Adrenal gland (tissue), 12 donors: ENCODE measurements around the gene ZHX3. TPM values are rescaled to one million over a fixed set of nuclear protein-coding genes. Genes with fewer than 3 reads are reported as not detected.
A peak's percentile ranks its signal among the peaks of the same experiment; 100 is the strongest.

Experiments used
- DNase-seq, 7 donors: peaks; one replicate each; pipeline ENCODE4 v3.0.0-alpha.2; 2019 to 2020
- H3K27ac ChIP-seq, 5 donors: fragments of 200-600 bp; sonication (generic) in 4 of 5; 1 replicate in 3 of 5; 2 replicates in 2 of 5; pipeline versions ENCODE4 v1.5.1 to v1.8.0; 2016 to 2020; ENCODE audit warnings: mild to moderate bottlenecking in 1 of 5
- H3K27me3 ChIP-seq: fragments of 200-600 bp; 2 replicates; pipeline ENCODE4 v1.8.0; 2021
- H3K36me3 ChIP-seq, 2 donors: fragments of 200-600 bp; replicated peaks in 1 of 2; 1 replicate in 1 of 2; 2 replicates in 1 of 2; pipeline versions ENCODE4 v1.5.1 to v1.8.0; 2018 to 2022
- H3K4me1 ChIP-seq, 2 donors: fragments of 200-600 bp; replicated peaks in 1 of 2; 1 replicate in 1 of 2; 2 replicates in 1 of 2; pipeline versions ENCODE4 v1.5.1 to v1.8.0; 2018 to 2021
- H3K4me3 ChIP-seq, 4 donors: fragments of 200-600 bp; sonication (generic) in 3 of 4; one replicate each; pipeline ENCODE4 v1.5.1; 2016 to 2018
- H3K9me3 ChIP-seq, 3 donors: fragments of 200-600 bp; sonication (generic) in 1 of 3; replicated peaks in 1 of 3; 1 replicate in 2 of 3; 2 replicates in 1 of 3; pipeline versions ENCODE4 v1.5.1 to v1.8.0; 2016 to 2021
- POLR2A ChIP-seq, 2 donors: fragments of 450-650 bp; IDR thresholded peaks; one replicate each; pipeline ENCODE4 v1.6.1; 2017; ENCODE audit warnings: antibody characterized with exemption in 2 of 2, mild to moderate bottlenecking in 2 of 2, moderate library complexity in 1 of 2
- WGBS, 4 donors: extraction: QIAGEN DNeasy Blood & Tissue Kit in 2 of 4; methylation state at CpG; one replicate each; pipeline versions ENCODE4 v1.1.5 to v1.1.7; 2013 to 2017; 5-methylcytosine and 5-hydroxymethylcytosine counted together
- intact Hi-C, 2 donors: fragments of 100-400 bp; cut with DNase I; formaldehyde crosslinking; loops; one replicate each; pipeline versions ENCODE4 v1.14.1 to v1.15.0; 2022 to 2023
- polyA plus RNA-seq, 3 donors: library from polyadenylated mRNA; stranded (reverse); fragments of 200-250 nt in 2 of 3; fragments of 350-450 nt in 1 of 3; fragmentation: Illumina TruSeq in 1 of 3; extraction: RNeasy Lipid Tissue Mini Kit (QIAGEN cat#74804) in 1 of 3; gene quantifications; one replicate each; pipeline ENCODE4 v1.2.3, GENCODE V29; 2013 to 2014
- total RNA-seq, 9 donors: library from RNA; depleted of rRNA in 4 of 9; stranded (reverse); fragments of >200 nt in 4 of 9; fragments of 120-200 nt in 1 of 9; fragmentation: NEBNext Ultra II Directional in 1 of 9; extraction: Animal tissue kit (Norgen Biotek cat#: 25700) in 1 of 9; gene quantifications; one replicate each; pipeline versions ENCODE4 v1.1.0 to v1.2.4, GENCODE V29; 2013 to 2023
- TF ChIP-seq, protein P1 (sequence below), 6 experiments: fragments of 450-650 bp in 4 of 6; fragments of 200-600 bp in 2 of 6; sonication (generic) in 1 of 6; IDR thresholded peaks; 1 replicate in 5 of 6; 2 replicates in 1 of 6; pipeline versions ENCODE4 v1.5.1 to v1.8.0; 2016 to 2021; ENCODE audit warnings: antibody characterized with exemption in 6 of 6, mild to moderate bottlenecking in 2 of 6, moderate library complexity in 1 of 6
- donor health status: healthy with polysubstance abuse.
- donor health status: Bipolar disorder and iron deficiency.
- donor health status: DM: yes; HTN: yes; CAD: no.
- donor health status: DM: no; HTN: no; CAD: no.
- donor health status: DM: no; HTN: no; CAD: no.
- donor health status: DM: yes; HTN: yes; CAD: no.

The ZHX3 gene
- total and polyA plus RNA-seq, 12 donors: 20.7 to 91.1 (median 51.2) TPM

DNA sequence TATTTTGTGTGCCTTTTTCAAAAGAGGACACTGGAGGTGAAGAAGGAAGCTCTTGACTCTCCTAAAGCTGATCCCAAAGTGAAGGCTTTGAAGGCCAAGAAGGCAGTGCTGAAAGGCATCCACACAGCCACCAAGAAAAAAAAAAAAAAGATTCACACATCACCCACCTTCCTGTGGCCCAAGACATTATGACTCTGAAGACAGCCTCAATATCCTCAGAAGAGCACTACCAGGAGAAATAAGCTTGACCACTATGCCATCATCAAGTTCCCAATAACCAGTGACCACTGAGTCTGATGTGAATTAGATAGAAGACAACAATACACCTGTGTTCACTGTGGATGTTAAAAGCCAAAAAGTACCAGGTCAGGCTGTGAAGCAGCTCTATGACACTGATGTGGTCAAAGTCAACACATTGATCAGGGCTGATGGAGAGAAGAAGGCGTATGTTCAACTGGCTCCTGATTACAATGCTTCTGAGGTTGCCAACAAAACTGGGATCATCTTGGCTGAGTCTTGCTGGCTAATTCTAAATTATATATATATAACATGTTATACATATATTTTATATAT, 120.8 kb downstream of the ZHX3 start:
- Histone ChIP-seq H3K4me1 (no peaks in the 10 kb centered on the region), H3K36me3 (no peaks in the 10 kb centered on the region), H3K9me3 (peaks cover 0 to 11% (median 0%) of the 10 kb centered on the region in 3 donors), H3K4me3 (no peak overlapping the region), H3K27me3 (no peaks in the 10 kb centered on the region), H3K27ac (no peak overlapping the region)
- intact Hi-C loops: no loop called here
- TF ChIP-seq POLR2A (IDR thresholded peaks at IDR 0.05): no peak
- TF ChIP-seq, protein P1, sequence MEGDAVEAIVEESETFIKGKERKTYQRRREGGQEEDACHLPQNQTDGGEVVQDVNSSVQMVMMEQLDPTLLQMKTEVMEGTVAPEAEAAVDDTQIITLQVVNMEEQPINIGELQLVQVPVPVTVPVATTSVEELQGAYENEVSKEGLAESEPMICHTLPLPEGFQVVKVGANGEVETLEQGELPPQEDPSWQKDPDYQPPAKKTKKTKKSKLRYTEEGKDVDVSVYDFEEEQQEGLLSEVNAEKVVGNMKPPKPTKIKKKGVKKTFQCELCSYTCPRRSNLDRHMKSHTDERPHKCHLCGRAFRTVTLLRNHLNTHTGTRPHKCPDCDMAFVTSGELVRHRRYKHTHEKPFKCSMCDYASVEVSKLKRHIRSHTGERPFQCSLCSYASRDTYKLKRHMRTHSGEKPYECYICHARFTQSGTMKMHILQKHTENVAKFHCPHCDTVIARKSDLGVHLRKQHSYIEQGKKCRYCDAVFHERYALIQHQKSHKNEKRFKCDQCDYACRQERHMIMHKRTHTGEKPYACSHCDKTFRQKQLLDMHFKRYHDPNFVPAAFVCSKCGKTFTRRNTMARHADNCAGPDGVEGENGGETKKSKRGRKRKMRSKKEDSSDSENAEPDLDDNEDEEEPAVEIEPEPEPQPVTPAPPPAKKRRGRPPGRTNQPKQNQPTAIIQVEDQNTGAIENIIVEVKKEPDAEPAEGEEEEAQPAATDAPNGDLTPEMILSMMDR (IDR thresholded peaks at IDR 0.05): no peak
- WGBS, 4 donors: 84 to 100% (median 97%) methylated on average over 1 of the region's 1 CpG
- DNase-seq: no peak

DNA sequence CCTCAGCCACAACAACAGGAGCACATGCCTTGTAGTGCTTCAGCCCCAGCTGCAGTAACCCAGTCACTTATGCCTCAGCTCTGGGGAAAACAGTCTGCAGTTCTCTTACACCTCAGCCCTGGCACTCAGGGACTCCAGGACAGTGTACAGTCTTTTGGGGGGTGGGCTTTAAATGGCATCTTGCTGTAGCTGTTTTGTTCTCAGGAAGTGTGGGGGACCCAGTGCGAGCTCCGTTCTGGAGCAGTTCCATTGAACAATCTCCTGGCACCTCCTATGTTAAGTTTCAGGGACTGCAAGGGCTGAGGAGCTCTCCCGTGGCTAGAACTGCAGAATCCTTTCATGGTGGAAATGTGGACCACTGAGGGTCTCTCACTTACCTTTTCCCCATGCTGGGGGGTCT, 125.0 kb downstream of the ZHX3 start:
- H3K4me3 ChIP-seq: no peak overlapping the region
- peak in 1 of 7 donors; percentile 27 for DNase-seq
- 97 to 100% (median 98%) methylated on average over 3 of the region's 3 CpGs for WGBS, 4 donors
- no peak for TF ChIP-seq POLR2A (IDR thresholded peaks at IDR 0.05)
- TF ChIP-seq, protein P1 (IDR thresholded peaks at IDR 0.05): no peak
- no peaks in the 10 kb centered on the region for H3K4me1 ChIP-seq
- H3K27me3 ChIP-seq: no peaks in the 10 kb centered on the region
- no peak overlapping the region for H3K27ac ChIP-seq
- H3K9me3 ChIP-seq: peaks cover 0 to 3% (median 0%) of the 10 kb centered on the region in 3 donors
- no peaks in the 10 kb centered on the region for H3K36me3 ChIP-seq
- intact Hi-C loops: no loop called here

DNA sequence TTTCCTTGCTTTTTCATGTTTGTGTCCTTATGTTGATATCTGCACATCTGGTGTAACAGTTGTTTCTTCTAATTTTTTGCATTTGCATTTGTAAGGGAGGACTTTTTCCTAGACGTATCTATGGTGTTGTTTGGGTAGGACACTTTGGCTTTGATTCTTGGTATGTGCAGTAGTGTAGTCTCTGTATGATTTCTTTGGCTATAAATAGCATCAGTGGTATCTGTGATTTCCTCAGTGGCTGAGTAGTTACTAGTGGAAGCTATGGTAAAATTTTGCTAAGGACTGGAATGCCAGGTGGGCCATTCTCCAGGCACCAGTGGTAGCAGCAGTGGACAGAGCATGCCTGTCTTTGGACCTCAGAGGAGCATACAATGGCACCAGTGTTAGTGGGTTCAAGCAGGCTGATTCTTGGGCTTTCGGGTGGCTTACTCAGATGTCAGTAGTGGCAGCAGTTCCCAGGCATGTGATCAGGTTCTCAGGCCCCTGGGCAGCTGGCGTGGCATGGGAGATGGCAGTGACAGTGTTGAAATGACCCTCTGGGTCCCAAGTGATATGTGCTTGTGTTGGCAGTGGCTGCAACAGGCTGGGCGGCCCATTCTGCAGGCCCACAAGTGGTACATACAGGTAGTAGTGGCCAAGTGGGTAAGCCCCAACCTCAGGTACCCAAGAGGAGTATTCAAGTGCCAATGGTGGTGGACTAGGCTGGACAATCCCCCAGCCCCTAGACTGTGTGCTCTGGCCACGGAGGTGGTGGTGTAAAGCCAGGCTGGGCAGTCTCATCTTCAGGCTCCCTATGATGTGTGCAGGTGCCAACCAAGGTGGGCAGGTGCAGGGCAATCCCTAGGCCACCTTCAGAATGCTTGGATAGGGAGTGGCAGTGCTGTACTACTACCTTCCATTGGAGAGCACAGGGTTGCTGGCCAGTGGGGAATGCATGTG, 125.7 kb downstream of the ZHX3 start:
- intact Hi-C loops: no loop called here
- Histone ChIP-seq H3K4me1 (no peaks in the 10 kb centered on the region), H3K27me3 (no peaks in the 10 kb centered on the region), H3K4me3 (no peak overlapping the region), H3K27ac (no peak overlapping the region), H3K36me3 (no peaks in the 10 kb centered on the region), H3K9me3 (peaks cover 0 to 3% (median 0%) of the 10 kb centered on the region in 3 donors)
- TF ChIP-seq, protein P1 (IDR thresholded peaks at IDR 0.05): no peak
- no peak for TF ChIP-seq POLR2A (IDR thresholded peaks at IDR 0.05)
- 95 to 98% (median 96%) methylated on average over 4 to 5 of the region's 5 CpGs for WGBS, 4 donors
- peak in 1 of 7 donors; percentile 8 for DNase-seq

DNA sequence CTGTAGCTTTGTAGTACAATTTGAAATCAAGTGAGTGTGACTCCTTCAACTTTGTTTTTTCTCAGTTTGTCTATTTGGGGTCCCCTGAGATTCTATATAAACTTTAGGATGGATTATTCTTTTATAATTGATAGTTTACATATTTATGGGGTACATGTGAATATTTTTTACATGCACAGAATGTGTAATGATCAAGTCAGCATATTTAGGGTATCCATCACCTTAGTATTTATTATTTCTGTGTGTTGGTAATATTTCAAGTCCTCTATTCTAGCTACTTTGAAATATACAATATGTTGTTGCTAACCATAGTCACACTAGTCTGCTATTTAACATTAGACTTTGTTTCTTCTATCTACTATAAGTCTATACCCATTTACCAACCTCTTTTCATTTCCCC, 129.9 kb downstream of the ZHX3 start:
- Histone ChIP-seq H3K4me1 (no peaks in the 10 kb centered on the region), H3K27ac (no peak overlapping the region), H3K36me3 (no peaks in the 10 kb centered on the region), H3K9me3 (peaks cover 0 to 3% (median 0%) of the 10 kb centered on the region in 3 donors), H3K4me3 (no peak overlapping the region), H3K27me3 (no peaks in the 10 kb centered on the region)
- intact Hi-C loops: no loop called here
- DNase-seq: no peak
- TF ChIP-seq, protein P1 (IDR thresholded peaks at IDR 0.05): no peak
- TF ChIP-seq POLR2A (IDR thresholded peaks at IDR 0.05): no peak
